Neural crest cell (in vitro differentiated cells): ENCODE results near the gene TF. TPM values are rescaled to one million over a fixed set of nuclear protein-coding genes. Genes with fewer than 3 reads are reported as not detected.

Experiments used
- DNase-seq: peaks from one replicate; pipeline ENCODE4 v3.0.0; 2021; ENCODE audit warnings: low read depth, mixed read lengths, low spot score
- H3K27ac Mint-ChIP-seq: one replicate; pipeline ENCODE4 v1.8.0; 2021; ENCODE audit warnings: mild to moderate bottlenecking, mixed read lengths; ENCODE audit not compliant: unreplicated experiment
- H3K27me3 Mint-ChIP-seq: 2 replicates; pipeline ENCODE4 v1.8.0; 2021; ENCODE audit warnings: low read depth, mild to moderate bottlenecking, mixed read lengths
- H3K36me3 Mint-ChIP-seq: 2 replicates; pipeline ENCODE4 v1.8.0; 2021; ENCODE audit warnings: low read depth, mild to moderate bottlenecking, mixed read lengths
- H3K4me1 Mint-ChIP-seq: 2 replicates; pipeline ENCODE4 v1.8.0; 2021; ENCODE audit warnings: mixed read lengths
- H3K4me3 Mint-ChIP-seq: one replicate; pipeline ENCODE4 v1.8.0; 2021; ENCODE audit warnings: mild to moderate bottlenecking, mixed read lengths
- H3K9me3 Mint-ChIP-seq: 2 replicates; pipeline ENCODE4 v1.8.0; 2021; ENCODE audit warnings: mixed read lengths
- CTCF ChIP-seq: fragments of 200-600 bp; sonication (generic); conservative IDR thresholded peaks from 2 replicates; pipeline ENCODE4 v1.5.0; 2021; ENCODE audit warnings: antibody characterized with exemption, mild to moderate bottlenecking
- total RNA-seq: library from RNA; stranded (reverse); gene quantifications from 2 replicates; pipeline ENCODE4 v1.2.1, GENCODE V29; 2021

TF gene
- total RNA-seq, 1 donor from 2014 or later: 1.6 TPM

GRCh38 chr3:133701435-133702358 lies 44.5 kb upstream of the TF start:
- Mint-ChIP-seq H3K4me3 (no peak overlapping the region), H3K27me3 (peaks cover 21% of the 10 kb centered on the region), H3K36me3 (no peaks in the 10 kb centered on the region), H3K27ac (no peak overlapping the region), H3K9me3 (peaks cover 2% of the 10 kb centered on the region), H3K4me1 (peaks cover 7% of the 10 kb centered on the region)
- no peak for DNase-seq
- no peak for TF ChIP-seq CTCF

GRCh38 chr3:133703915-133704314 lies 42.3 kb upstream of the TF start:
- no peak for TF ChIP-seq CTCF
- Mint-ChIP-seq H3K4me1 (peaks cover 7% of the 10 kb centered on the region), H3K27ac (no peak overlapping the region), H3K27me3 (peaks cover 38% of the 10 kb centered on the region), H3K9me3 (no peaks in the 10 kb centered on the region), H3K4me3 (no peak overlapping the region), H3K36me3 (no peaks in the 10 kb centered on the region)
- no peak for DNase-seq

GRCh38 chr3:133706033-133706432 lies 40.2 kb upstream of the TF start:
- H3K9me3 Mint-ChIP-seq: no peaks in the 10 kb centered on the region
- peaks cover 58% of the 10 kb centered on the region for H3K27me3 Mint-ChIP-seq
- DNase-seq: no peak
- no peaks in the 10 kb centered on the region for H3K36me3 Mint-ChIP-seq
- H3K4me1 Mint-ChIP-seq: peaks cover 7% of the 10 kb centered on the region
- H3K4me3 Mint-ChIP-seq: no peak overlapping the region
- H3K27ac Mint-ChIP-seq: no peak overlapping the region
- TF ChIP-seq CTCF: no peak

GRCh38 chr3:133709139-133709750 lies 36.9 kb upstream of the TF start:
- Mint-ChIP-seq H3K9me3 (no peaks in the 10 kb centered on the region), H3K4me3 (no peak overlapping the region), H3K27ac (no peak overlapping the region), H3K4me1 (peaks cover 1% of the 10 kb centered on the region), H3K36me3 (no peaks in the 10 kb centered on the region), H3K27me3 (peaks cover 63% of the 10 kb centered on the region)
- no peak for TF ChIP-seq CTCF
- DNase-seq: no peak

- Mint-ChIP-seq H3K27me3 (peaks cover 51% of the 10 kb centered on the region), H3K4me3 (no peak overlapping the region), H3K36me3 (no peaks in the 10 kb centered on the region), H3K9me3 (no peaks in the 10 kb centered on the region), H3K27ac (no peak overlapping the region), H3K4me1 (no peaks in the 10 kb centered on the region)
- DNase-seq: no peak
- no peak for TF ChIP-seq CTCF
Measured at GRCh38 chr3:133711013-133711412, 35.2 kb upstream of the TF start.
